GM21515 (cell line): ENCODE data around the gene CIDEA.
"Not testable (repeated sequence)": the region's sequence is repeated elsewhere in the genome, so short reads cannot be mapped to it uniquely, and the experiment has no call there.

ENCODE experiments used
- ATAC-seq: cut with Tn5 transposase; IDR thresholded peaks from one replicate; pipeline ENCODE4 v1.9.1; 2021; ENCODE audit not compliant: unreplicated experiment

The CIDEA gene

DNA sequence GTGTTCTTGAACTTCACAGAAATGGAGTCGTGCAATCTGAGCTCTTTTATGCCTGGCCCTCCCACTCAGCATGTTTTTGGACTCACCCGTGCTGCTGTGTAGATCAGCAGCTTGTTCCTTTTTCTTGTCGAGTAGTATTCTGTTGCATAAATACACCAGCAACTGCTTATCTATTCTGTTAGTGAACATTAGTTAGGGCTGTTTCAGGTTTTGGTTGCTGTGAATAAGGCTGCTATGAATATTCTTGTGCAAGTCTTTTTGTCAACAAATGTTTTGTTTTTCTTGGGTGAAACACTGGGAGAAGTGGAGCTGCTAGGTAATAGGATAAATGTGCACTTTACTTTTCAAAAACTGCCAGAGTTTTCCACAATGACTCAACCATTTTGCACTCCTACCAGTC is 15.3 kb upstream of the CIDEA start:
- no peak for ATAC-seq

DNA sequence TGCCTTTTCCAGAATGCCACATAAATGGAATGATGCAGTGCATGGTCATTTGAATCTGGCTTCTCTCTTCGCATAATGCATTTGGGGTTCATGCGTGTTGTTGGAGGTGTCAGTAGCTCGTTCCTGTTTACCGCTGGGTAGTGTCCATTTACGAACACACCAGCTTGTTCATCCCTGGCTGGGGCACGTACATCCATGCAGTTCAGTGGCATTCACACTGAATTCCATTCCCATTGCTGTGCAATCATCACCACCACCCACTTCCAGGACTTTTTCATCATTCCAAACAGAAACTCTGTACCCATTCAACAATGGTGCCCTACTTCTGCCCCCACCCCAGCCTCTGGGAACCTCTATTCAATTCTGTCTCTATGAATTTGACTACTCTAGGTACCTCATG is 14.7 kb upstream of the CIDEA start:
- no peak for ATAC-seq

DNA sequence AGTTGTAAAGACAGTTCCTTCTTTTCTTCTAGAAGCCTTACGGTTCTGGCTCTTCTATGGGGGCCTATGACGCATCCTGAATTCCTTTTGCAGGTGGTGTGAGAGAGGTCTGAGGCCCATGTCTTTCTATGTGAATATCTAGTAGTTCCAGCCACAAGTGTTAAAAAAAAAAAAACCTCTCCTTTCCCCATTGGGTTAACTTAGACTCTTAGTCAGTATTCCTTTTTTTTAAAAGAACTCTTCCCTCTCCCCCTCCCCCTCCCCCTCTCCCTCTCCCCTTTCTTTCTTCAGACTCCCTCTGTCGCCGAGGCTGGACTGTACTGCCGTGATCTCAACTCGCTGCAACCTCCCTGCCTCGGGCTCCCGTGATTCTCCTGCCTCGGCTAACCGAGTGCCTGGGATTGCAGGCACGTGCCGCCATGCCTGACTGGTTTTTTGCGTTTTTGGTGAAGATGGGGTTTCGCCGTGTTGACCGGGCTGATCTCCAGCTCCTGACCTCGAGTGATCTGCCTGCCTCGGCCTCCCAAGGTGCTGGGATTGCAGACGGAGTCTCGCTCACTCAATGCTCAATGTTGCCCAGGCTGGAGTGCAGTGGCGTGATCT is 11.4 kb upstream of the CIDEA start:
- no peak for ATAC-seq

DNA sequence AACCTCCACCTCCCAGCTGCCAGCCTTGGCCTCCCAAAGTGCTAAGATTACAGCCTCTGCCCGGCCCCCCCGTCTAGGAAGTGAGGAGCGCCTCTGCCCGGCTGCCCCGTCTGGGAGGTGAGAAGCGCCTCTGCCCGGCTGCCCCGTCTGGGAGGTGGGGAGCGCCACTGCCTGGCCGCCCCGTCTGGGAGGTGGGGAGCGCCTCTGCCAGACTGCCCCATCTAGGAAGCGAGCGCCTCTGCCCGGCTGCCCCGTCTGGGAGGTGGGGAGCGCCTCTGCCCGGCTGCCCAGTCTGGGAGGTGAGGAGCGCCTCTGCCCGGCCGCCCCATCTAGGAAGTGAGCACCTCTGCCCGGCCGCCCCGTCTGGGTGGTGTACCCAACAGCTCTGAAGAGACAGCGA is 10.9 kb upstream of the CIDEA start:
- not testable (repeated sequence) for ATAC-seq

DNA sequence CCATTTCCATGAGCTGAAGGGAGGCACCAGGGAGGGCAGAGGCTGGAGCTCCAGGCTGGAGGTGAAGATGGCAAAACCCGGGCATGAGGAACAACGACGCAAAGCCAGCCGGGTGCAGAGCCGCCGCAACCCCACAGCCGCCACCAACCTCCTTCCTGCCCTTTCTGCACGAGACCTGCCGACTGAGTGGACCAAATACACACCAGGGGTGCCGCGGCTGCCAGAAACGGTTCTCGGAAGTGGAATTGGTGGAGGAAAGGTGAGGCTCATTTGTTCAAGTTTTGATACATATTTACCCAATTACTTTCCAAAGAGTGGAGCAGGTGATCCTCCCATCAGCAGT is 8.4 kb upstream of the CIDEA start:
- no peak for ATAC-seq

DNA sequence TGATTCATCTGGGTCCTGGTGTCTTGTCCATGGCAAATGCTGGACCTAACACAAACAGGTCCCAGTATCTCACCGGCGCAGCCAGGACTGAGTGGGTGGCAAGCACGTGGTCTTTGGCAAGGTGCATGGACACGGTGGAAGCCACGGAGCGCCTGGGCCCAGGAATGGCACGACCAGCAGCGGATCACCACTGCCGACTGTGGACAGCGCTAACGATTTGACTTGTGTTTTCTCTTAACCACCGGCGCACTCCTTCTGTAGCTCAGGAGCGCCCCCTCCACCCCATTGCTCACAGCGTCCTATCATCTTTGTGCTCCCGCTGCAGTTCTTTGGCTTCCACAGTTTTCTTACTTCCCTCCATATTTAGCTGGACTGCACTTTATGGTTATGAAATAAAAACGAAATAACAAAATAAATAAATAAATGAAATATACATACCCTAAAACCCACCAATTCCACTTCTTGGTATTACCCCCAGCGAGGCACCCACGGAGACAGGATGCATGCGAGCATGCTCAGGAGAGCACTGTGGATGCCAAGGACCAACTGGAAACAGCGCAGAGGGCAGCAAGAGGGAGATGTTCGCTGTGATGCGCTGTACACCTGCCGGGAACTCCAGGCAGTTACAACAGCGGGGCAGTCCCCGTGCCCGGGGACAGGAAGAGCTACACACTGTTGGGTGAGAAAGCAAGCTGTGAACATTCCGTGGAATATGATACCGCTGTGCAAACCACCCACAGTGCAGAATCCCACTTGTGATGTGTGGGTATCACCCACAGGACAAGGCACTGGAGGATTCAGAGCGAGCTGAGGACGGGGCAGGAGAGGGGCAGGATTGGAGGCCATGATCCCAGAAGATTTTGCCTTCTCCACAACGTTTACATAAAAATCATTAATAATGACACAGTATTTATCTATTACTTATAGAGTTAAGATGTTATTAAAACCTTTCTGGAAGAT is 7.0 kb upstream of the CIDEA start:
- no peak for ATAC-seq

DNA sequence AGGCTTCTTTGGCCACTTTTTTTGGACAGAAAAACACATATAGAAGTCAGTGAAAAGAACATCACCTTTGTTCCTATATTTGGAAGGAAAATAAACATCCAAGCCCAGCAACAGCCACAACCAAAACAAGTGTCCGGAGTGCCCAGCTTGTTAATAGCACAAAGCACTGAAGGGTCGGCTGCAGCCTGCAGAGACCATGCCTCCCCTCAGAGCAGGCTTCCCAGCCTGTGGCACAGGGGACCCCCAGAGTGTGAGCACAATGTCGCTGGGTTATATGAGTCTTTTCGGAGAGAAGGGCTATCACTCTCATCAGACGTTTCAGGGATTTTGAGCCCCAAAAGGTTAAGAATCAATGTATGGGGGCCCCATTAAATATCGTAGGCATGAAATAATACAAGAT is 6.2 kb upstream of the CIDEA start:
- no peak for ATAC-seq

DNA sequence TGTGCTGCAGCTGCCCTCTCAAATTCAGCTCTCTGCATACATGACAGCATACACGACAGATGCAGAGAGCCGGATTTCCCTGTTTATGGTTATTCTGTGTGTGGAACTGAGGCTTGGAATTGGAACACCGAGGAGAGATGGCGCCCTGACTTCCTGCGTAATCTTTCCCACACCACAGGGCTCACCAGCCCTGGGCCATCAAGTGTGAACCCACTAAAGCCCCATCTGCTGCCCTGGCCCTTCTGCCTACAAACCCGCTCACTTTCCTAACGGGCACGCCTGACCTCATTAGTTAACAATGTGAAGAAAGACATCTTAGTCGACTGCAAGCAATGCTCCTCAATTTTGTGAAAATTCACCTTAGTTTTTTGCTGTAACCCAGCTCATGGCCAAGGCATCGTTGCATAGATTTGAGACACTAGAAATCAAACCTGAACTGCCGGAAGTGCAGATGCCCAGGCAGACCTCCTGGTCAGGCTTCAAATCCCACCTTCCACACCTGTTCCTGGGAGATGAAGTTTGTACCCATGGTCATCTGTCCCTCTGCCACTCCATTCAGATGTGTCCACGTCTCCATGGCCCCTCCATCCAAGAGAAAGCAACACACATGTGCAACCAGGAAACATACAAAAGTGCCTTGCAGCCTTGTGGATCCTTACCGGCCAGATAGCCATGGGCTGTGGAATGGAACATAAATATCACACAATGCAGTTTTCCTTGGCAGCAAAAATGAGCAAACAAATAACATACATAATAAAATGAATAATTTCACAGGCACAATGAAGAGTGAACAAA is 5.0 kb upstream of the CIDEA start:
- no peak for ATAC-seq

DNA sequence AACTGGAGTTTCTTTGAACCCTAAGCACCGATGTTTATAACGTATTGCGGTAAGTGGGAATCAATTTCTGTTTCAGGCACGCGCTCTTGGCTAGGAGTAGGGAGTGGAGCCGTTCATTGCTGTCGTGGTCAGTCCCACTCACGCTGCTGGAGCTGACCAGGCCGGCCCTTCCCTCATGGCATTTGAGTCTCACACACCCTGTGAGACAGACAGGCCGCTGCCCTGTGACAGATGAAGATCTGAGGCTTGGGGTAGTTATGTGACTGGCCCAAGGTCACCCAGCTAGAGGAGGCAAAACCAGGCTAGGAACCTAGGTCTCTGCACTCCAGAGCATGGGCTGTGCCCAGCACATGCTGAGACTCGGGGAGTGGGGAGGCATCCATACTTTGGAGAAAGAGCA is 2.9 kb upstream of the CIDEA start:
- no peak for ATAC-seq

DNA sequence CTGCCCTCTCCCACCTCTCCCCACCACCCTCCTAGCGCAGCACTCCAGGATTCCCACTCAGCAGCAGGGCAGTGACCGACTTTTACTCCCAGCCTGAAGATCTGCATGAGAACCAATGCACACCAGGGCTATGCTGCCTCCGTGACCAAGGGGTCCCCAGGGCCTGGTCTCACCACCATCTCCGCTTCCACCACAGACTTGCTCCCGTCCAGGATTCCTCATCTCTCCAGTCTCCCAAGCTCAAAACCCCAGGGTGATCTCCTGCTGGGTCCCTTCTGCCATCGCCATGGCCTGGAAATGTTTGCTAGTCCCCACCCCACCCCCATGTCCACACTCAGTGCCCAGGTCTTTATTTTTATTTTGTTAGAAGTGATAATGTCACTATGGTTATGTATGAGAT is 2.1 kb upstream of the CIDEA start:
- no peak for ATAC-seq

DNA sequence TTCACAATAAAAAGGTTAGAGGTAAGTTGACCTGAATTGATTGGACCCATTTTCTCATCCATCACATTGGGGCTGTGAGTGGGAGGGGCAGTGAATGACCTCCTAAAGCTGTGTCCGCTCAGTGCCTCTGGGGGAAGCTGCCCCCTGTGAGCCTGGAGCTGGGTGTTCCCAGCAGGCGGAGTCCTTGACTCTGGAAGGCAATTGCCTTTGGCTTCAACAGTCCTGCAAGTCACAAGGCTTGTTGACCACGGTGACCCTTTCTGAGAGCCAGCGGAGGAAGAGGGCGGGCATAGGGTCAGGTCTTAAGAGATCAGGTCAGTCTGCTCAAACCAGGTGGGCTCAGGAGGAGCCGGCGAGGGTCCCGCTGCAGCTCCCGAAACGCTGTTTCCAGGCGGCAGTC is 1.1 kb upstream of the CIDEA start:
- ATAC-seq = no peak

DNA sequence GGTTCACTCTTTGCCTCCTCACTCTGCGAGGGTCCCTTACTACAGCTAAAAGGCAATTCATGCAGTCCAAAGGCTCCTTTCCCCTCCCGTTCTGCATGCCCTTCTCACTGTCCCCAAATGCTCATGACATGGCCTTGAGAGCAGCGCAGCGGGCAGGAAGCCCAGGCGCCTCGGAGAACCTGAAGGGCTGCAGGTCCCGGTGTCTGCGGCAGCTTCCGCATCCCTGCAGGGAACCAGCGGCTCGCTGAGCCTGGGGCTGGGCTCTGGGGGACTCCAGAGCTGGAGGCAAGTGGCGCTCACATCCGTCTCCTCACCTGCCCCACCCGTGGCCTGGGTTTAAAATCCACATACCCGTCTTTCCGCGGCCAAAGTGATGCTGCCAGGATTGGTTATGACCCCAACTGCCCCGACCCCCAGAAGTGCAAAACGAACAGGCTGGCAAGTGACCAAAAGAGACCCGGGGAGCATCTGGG is 462 bp upstream of the CIDEA start:
- ATAC-seq = no peak

DNA sequence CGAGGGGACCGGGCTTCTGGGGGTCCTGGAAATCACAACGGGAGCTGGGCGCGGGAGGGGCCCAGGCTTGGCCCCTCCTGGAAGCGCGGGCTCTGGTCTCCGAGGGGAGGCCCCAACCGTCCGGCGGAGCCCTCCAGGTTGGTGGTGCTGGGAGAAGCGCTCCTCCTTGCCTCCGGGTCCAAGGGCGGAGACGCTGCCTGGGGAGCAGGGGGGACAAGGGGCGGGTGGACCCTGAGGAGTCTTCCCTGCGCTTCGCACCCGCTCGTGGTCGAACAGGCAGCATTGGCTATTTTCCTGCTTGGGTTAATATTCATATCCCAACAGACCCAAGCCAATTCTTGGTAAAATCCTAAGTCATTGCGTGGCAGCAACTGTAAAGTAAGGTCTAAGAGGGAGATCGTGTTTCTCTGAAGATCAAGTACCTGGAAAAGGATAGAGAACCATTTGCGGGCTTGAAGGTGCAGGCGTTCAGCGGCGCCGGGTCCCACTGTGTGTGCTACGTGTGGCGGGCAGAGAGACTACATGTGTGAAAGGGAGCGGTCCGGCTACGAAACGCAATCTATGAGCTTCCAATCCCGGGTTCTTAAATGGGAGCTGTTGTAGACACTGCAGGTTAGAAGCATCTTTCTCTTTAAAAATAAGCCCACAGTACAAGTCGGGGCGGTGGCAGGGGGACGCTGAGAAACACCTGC is 805 bp downstream of the CIDEA start:
- no peak for ATAC-seq

DNA sequence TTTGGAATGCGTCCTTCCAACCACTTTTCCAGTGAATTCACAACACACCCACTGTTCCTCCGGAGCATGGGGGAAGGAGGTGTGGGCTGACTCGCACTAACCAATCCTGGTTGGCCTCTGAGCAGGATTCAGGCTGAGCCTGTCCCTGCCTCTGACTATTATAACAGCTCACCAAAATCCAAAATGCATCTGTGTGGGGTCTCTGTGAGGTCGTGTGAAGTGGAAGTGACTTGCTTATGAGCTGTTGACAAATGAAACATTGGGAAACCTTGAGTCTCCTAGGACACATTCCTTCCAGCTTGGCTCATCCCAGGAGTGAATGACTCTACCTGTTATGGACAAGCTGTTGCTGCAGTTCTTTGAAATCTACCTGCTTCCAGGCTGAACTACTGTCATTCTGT is 1.5 kb downstream of the CIDEA start:
- ATAC-seq = no peak

DNA sequence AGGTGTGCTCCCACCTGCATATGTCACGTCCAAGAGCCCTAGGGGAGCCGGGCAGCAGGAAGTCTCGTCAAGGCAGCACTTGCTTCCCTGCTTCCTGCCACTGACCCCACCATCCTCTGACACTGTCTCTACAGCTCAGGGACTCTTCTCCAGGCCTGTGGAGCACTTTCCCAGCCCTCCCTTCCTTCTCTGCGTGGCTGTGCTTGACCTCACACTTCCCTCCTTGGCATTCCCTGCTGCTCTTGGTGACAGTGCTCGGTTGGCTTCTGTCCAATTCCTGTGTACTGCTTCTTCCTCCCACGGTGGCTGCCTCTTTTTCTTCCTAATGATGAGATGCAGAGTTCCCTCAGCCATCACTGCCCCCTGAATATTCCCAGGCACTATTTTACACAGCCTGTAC is 2.8 kb downstream of the CIDEA start:
- no peak for ATAC-seq

DNA sequence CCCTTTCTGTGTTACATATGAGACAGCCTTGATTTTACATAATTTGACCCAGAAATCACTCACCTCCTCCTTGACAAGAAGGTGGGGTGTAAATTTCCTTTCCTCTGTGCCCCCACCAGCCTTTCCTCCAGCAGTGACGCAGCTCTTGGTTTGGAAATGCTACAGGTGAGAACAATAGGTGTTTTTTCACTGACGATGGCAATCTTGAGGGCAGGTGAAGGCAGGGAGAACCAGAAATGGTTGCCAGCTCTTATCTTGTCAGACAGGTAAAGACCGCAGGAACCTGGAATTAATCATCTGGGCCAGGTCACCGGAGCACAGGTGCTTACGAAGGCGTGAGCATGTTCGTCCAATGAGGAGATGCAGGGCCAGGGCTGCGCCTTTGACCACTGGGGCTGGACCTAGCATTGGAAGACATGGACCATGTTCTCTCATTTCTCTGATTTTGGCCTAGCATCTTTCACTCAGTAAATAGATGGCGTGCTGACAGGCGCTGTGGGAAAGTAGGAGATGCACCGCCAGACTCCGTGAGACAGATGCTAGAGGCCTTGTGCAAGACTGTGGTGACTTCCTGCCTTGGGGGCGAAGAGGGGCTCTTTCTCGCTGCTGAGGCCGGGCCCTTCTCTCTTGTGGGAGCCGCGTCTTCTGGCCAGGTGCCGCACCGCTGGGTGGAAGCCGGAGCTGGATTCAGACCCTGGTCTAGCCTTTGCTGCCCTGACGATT is 4.0 kb downstream of the CIDEA start:
- no peak for ATAC-seq

DNA sequence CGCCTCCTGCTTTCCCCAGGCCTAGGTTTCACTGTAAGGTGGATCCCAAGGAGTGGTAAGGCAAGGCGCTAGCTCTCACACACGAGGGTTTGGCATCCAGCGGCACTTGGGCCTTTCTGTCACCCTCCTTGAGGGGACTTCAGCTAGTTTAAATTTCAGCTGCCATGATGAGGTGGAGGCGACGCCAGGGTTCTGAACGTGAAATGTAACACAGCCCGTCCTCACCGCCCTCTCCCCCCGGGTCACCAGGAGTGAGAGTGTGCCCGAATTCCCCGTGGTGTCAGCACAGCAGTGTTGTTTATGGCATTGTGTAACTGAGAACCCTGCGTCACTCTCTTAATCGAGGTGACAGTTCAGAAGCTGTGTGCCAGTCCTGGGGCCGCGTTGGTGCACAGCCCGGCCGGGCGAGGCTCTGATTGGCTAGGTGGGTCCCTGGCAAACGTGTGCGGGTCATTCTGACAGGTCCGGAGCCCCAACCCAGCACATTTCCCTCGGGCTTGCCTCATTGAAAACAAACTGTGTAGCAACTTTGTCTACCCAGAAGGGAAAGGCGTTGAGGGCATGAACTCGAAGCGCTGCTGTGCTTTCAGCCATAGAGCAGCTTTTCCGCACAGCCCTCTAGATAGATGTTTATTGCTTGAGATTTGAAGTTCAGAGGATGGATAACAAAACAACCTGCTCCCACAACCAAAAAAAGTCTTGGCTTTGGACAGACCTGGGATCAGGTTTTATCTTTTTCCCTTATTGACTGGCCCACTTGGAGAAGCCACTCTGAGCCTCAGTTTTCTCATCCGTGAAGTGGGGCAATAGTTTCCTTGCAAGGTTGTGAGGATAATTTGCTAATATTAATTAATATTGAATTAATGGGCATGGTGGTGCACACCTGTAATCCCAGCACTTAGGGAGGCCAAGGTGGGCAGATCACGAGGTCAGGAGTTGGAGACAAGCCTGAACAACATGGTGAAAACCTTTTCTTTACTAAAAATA is 4.9 kb downstream of the CIDEA start:
- ATAC-seq = no peak

DNA sequence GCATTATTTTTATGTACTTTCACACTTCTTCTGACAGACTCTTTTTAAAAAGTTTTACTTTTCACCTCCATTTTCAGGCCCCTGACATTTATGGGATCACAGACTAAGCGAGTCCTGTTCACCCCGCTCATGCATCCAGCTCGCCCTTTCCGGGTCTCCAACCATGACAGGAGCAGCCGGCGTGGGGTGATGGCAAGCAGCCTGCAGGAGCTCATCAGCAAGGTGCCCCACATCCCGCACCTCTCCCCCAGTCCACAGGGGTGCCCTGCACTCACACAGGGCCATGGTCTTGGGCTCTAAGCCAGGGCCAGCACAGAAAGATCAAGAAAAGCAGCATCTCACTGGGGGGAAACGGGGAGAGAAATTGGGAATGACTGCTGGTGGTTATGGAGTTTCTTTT is 8.6 kb downstream of the CIDEA start:
- no peak for ATAC-seq

DNA sequence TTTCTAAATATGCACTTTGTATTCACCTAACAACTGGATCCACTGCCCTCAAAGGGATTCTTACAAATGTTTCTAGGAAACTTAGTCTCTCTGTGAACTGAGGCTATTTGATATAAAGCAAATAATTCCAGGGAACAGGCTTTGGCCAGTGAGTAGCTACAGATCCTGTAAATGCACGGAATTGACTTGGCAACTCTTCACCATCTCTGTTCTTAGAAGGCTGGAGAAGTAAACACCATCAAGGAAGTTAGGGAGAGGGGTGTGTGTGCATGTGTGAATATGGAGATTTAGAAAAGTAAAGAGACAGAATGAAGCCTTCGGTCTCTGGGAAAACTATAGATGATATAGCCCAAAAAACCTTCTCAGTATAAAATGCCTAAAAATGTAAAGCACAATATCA is 10.7 kb downstream of the CIDEA start:
- no peak for ATAC-seq
